ENCODE results near the gene TMEM51.

Gene TMEM51

GRCh38 chr1:15218287-15219279 is 65.0 kb downstream of the TMEM51 start:
- DNase-seq (ENCODE audit: low read depth) = no peak

GRCh38 chr1:15219280-15220023 is 65.9 kb downstream of the TMEM51 start:
- DNase-seq (ENCODE audit: low read depth) = no peak

- no peak for DNase-seq (ENCODE audit: low read depth)
Observed at GRCh38 chr1:15220024-15220392, 66.5 kb downstream of the TMEM51 start.

GRCh38 chr1:15220825-15221431 is 67.4 kb downstream of the TMEM51 start:
- no peak for DNase-seq (ENCODE audit: low read depth)

GRCh38 chr1:15222653-15223303 is 69.2 kb downstream of the TMEM51 start:
- DNase-seq (ENCODE audit: low read depth) = no peak

- DNase-seq (ENCODE audit: low read depth) = no peak
Observed at GRCh38 chr1:15224259-15224869, 70.8 kb downstream of the TMEM51 start.

GRCh38 chr1:15224974-15225373 is 71.4 kb downstream of the TMEM51 start:
- no peak for DNase-seq (ENCODE audit: low read depth)

- no peak for DNase-seq (ENCODE audit: low read depth)
Observed at GRCh38 chr1:15225461-15225860, 71.9 kb downstream of the TMEM51 start.

GRCh38 chr1:15226388-15227255 is 73.1 kb downstream of the TMEM51 start:
- no peak for DNase-seq (ENCODE audit: low read depth)

GRCh38 chr1:15229707-15230131 is 76.2 kb downstream of the TMEM51 start:
- DNase-seq (ENCODE audit: low read depth) = no peak

GRCh38 chr1:15231714-15232201 is 78.2 kb downstream of the TMEM51 start:
- no peak for DNase-seq (ENCODE audit: low read depth)

GRCh38 chr1:15233689-15234088 is 80.1 kb downstream of the TMEM51 start:
- DNase-seq (ENCODE audit: low read depth) = no peak

GRCh38 chr1:15236321-15236721 is 82.8 kb downstream of the TMEM51 start:
- no peak for DNase-seq (ENCODE audit: low read depth)

- no peak for DNase-seq (ENCODE audit: low read depth)
Observed at GRCh38 chr1:15236746-15237145, 83.2 kb downstream of the TMEM51 start.

- DNase-seq (ENCODE audit: low read depth) = no peak
Observed at GRCh38 chr1:15238789-15239188, 85.2 kb downstream of the TMEM51 start.

- no peak for DNase-seq (ENCODE audit: low read depth)
Observed at GRCh38 chr1:15242766-15243165, 89.2 kb downstream of the TMEM51 start.

GRCh38 chr1:15243275-15244043 is 89.9 kb downstream of the TMEM51 start:
- DNase-seq (ENCODE audit: low read depth) = no peak

- no peak for DNase-seq (ENCODE audit: low read depth)
Observed at GRCh38 chr1:15244813-15245212, 91.3 kb downstream of the TMEM51 start.

GRCh38 chr1:15245593-15246360 is 92.2 kb downstream of the TMEM51 start:
- no peak for DNase-seq (ENCODE audit: low read depth)
